Activated T-helper 1 cell treated with anti-CD3 and anti-CD28 coated beads, Interleukin-2, amount 50 U/mL, for 16 hours (primary cell): ENCODE measurements around the gene DRICH1.
"Not testable (repeated sequence)": the region's sequence is repeated elsewhere in the genome, so short reads cannot be mapped to it uniquely, and the experiment has no call there.

Experiments used
- DNase-seq, 2 donors: peaks; one replicate each; pipeline ENCODE4 v3.0.0-alpha.2; 2020; ENCODE audit warnings: low read depth in 1 of 2, low spot score in 1 of 2

The DRICH1 gene

DNA sequence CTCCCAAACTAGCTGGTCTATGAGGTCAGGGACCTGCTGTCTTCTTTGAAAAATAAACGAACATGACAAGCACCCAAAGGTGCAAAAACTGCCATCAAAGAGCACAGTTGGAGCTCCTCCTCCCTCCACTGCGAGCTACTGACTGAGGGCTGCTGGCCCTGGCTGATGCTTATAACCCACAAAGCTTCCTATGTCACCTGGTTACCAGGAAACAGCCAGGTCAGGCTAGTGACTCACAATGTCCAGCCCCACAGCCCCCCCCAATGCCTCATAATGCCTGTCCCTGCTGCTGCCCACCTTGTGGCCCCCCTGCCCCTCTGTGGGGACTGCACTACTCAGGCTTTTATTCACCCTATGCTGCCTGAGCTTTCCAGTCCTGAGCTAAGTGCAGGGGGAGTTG, at the start of gene DRICH1:
Gene DRICH1 (minus strand): TSS at position 144 of the 400 bp plus-strand sequence. CDS start 298 bp downstream, outside the sequence.
- no peak for DNase-seq

- DNase-seq = no peak
These were observed 49.1 kb upstream of the DRICH1 start for GRCh38 chr22:23681026-23681809.

DNA sequence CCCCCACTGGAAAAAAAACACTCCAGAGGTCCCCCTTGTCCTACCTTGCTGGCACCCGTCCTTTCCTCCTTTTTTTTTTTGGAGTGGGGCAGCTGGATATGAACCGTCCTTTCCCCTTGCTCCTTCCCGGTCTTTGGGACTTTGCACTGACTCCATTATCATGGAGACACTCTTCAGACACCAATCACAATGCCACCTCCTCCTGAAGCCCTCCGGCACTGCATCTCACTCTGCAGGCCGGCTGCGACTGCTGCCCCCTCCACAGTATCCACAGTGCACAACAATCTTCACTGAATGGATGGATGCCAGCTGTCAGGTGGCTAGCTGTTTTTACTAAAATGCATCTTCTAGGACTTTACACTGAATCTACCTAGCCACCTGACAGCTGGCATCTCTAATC, 46.0 kb upstream of the DRICH1 start:
- DNase-seq = no peak

GRCh38 chr22:23677701-23677995, 45.5 kb upstream of the DRICH1 start:
- DNase-seq = no peak

DNA sequence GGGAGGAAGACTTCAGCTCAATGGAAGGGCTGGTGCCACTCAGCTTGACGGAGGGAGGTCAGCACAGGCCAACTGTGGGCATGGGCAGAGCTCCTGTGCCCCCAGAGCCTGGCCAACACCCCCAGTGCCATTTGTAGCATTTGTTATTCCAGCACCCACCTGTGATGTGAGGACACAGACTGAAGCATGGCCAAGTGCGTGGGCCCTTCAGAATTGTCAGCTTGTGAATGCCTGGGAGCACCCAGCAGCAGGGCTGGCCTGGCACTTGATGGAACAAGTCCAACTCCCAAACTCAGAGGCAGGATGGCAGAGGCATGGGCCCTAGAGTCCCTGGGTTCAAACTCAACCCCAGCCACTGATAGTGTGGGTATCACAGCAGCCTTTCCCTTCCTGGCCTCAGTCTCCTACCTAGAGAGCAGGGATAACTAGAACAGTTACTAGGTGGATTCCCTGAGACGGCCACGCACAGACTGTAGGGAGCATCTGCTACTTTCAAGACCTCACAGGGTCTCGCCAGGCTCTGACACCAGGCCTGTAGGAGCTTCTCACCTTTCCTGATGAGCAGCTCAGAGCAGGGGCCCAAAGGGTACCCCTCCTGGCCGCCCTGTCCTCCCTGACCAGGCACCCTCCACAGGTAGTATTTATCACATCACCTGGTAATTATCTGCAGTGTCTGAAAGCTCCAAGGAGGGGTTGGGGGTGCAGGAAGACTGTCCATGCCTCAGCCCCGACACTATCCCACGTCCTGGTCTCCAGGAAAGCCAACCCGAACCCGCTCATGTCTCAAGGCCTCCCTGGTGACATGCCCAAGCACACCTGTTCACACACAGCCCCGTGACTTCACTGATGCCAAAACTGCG, 45.0 kb upstream of the DRICH1 start:
- not testable (repeated sequence) for DNase-seq

DNA sequence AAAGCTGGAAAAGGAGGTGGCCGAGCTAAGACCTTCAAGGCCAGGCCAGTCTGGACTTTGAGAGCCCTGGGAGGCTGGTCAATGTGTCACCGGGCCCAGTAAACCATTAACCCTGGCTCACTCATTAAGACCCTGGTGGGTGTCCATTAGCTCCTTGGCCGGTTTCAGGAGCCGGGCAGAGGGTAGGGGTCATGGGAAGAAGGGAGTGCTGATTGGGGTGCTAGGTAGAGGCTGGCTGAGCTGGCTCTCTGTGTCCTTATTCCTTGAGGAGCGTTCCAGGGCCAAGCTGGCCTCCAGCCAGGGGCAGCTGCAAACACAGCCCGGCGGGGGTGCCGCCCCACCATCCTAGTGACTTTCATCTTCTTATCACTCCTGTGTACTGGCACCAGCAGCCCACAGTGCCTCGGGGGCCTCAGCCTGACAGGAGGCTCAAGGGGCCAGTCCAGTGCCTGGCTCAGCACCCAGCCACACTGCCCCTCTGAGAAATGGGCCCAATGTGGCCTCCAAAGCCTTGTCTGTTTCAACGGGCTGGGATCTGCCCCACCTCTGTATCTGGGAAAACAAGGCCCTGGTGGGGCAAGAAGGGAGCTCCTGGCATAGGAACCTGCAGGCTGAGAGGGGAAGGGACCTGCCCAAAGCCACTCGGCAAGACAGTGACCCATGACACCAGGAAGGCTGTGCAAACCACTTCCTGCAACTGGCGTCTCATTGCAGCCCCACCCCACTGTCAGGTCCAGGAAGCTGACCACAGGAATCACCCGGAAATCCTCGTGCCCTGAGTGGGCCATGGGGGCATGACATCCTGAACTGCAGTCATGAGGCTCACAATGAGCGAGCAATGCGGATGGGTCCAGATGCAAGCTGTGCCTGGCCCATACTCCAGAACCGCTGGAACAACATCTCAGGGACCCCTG, 43.6 kb upstream of the DRICH1 start:
- DNase-seq = no peak

GRCh38 chr22:23674886-23675501, 42.9 kb upstream of the DRICH1 start:
- not testable (repeated sequence) for DNase-seq

- DNase-seq = no peak
These were observed 41.9 kb upstream of the DRICH1 start for GRCh38 chr22:23673826-23674690.

GRCh38 chr22:23673050-23673620, 41.0 kb upstream of the DRICH1 start:
- no peak for DNase-seq

DNA sequence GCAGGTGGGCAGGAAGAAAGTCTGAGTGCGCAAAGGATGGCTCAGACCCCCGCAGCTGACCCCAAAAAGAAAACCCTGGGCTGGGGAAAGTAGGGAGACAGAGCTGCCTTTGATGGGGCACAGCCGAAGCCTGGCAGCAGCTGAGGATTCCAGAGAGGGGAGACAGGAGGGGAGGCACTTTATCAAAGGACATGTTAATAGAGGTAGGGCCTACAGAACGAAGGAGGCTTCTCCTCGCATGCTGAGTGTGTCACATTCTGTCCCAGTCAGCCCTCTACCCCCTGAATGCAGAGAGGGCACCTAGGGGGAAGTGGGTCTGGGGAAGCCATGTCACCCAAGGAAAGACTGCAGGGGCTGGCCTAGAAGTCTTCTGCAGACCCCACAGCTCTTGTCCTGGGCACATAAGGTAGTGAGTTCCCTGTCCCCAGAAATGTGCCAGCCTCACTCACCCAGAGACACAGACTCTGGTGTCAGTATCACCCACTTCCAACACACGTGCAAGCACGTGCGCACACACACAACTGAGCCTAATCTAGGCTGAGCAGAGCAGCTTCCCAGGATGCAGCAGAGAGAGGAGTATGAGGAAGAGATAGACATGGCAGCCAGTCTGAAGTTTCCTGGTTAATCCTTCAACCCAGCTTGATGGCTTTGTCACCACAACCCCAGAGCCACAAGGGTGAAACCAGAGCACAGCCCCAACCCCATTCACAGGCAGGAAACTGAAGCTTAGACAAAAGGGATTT, 40.4 kb upstream of the DRICH1 start:
- DNase-seq = not testable (repeated sequence)

GRCh38 chr22:23671387-23671786, 39.3 kb upstream of the DRICH1 start:
- DNase-seq = not testable (repeated sequence)

GRCh38 chr22:23670378-23671295, 38.5 kb upstream of the DRICH1 start:
- no peak for DNase-seq

DNA sequence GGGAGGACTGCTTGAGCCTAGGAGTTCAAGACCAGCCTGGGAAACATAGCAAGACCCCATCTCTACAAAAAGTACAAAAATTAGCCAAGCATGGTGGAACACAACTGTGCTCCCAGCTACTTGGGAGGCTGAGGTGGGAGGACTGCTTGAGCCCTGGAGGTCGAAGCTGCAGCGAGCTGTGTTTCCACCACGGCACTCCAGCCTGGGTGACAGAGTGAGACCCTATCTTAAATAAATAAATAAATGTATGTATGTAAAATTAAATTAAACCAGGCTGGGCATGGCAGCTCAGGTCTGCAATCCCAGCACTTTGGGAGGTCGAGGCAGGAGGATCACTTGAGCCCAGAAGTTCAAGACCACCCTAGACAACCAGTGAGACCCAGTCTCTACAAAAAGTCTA, 28.3 kb upstream of the DRICH1 start:
- not testable (repeated sequence) for DNase-seq

- DNase-seq = no peak
These were observed 25.6 kb upstream of the DRICH1 start for GRCh38 chr22:23657727-23658126.

GRCh38 chr22:23655891-23656475, 23.9 kb upstream of the DRICH1 start:
- no peak for DNase-seq

DNA sequence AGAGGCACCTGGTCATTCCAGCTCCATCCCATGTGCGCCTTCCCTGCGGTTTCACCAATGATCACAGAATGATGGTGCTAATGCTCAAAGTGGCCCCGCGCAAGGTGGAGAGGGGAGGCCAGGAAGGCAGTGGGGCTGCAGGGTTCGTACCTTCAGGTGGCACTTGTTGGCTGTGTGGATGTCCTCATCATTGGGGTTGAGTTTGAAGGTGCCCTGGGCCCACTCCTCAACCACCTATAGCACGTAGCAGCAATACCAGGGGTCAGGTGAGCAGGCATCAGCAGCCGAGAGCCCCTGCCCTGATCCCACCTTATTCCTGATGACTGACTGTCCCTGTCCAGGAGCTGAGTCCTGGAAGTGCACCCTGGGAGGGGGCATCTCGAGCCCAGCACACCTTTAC, 20.6 kb upstream of the DRICH1 start:
- DNase-seq = no peak

- DNase-seq = no peak
These were observed 20.2 kb upstream of the DRICH1 start for GRCh38 chr22:23652286-23652685.
